HG03521 (cell line): ENCODE results near the gene PLA2G12A.
"Not testable (repeated sequence)": the region's sequence is repeated elsewhere in the genome, so short reads cannot be mapped to it uniquely, and the experiment has no call there.

Experiments
- ATAC-seq: cut with Tn5 transposase; IDR thresholded peaks from one replicate; pipeline ENCODE4 v1.9.1; 2021; ENCODE audit warnings: mild to moderate bottlenecking, moderate library complexity; ENCODE audit not compliant: unreplicated experiment

The PLA2G12A gene

GRCh38 chr4:109682875-109683274 is 47.0 kb downstream of the PLA2G12A start:
- no peak for ATAC-seq

- ATAC-seq = not testable (repeated sequence)
These were observed 50.9 kb downstream of the PLA2G12A start for GRCh38 chr4:109678925-109679324.

GRCh38 chr4:109678472-109678871 is 51.4 kb downstream of the PLA2G12A start:
- ATAC-seq = not testable (repeated sequence)

- ATAC-seq = no peak
These were observed 53.0 kb downstream of the PLA2G12A start for GRCh38 chr4:109676886-109677285.

GRCh38 chr4:109675843-109676242 is 54.0 kb downstream of the PLA2G12A start:
- no peak for ATAC-seq

GRCh38 chr4:109675181-109675580 is 54.7 kb downstream of the PLA2G12A start:
- no peak for ATAC-seq

- no peak for ATAC-seq
These were observed 56.6 kb downstream of the PLA2G12A start for GRCh38 chr4:109673303-109673702.

GRCh38 chr4:109672169-109672930 is 57.5 kb downstream of the PLA2G12A start:
- no peak for ATAC-seq

- no peak for ATAC-seq
These were observed 58.5 kb downstream of the PLA2G12A start for GRCh38 chr4:109671350-109671749.

GRCh38 chr4:109665783-109666485 is 63.9 kb downstream of the PLA2G12A start:
- ATAC-seq = no peak

GRCh38 chr4:109662771-109663170 is 67.1 kb downstream of the PLA2G12A start:
- no peak for ATAC-seq

- ATAC-seq = no peak
These were observed 67.8 kb downstream of the PLA2G12A start for GRCh38 chr4:109662116-109662515.
